Endothelial cell of umbilical vein (primary cell): Measurements from ENCODE around the gene PITPNM1. TPM values are rescaled to one million over a fixed set of nuclear protein-coding genes. Genes with fewer than 3 reads are reported as not detected.

Experiments used
- BruUV-seq: library from RNA; stranded (reverse); fragments of 400-500 nt; replicated peaks from 2 replicates; lab custom pipeline; 2021; lab: Mats Ljungman, UMichigan
- CTCF ChIA-PET: fragments of 300-600, 350-600 bp; sonication (Branson Sonifier 250); formaldehyde crosslinking; loops from one replicate; lab custom pipeline; 2021; ENCODE audit warnings: antibody characterized with exemption, inconsistent platforms; lab: Charles Lee
- POLR2A ChIA-PET: fragments of 300-600, 350-600 bp; sonication (Branson Sonifier 250); formaldehyde crosslinking; loops from one replicate; lab custom pipeline; 2021; ENCODE audit warnings: antibody characterized with exemption, inconsistent platforms; lab: Charles Lee
- DNase-seq: peaks from one replicate; pipeline ENCODE4 v3.0.0-alpha.2; 2011; ENCODE audit warnings: low read depth, low spot score
- FAIRE-seq: peaks from 2 replicates; lab custom pipeline; 2011; peaks lifted over from hg19 to GRCh38; lab: Jason Lieb, UNC
- H2AFZ ChIP-seq: 2 replicates; pipeline ENCODE4 v1.6.0; 2012; ENCODE audit warnings: low read depth, low read length, control low read depth, inconsistent platforms
- H3K27ac ChIP-seq: 2 replicates; pipeline ENCODE4 v1.5.1; 2011; ENCODE audit warnings: low read depth, mild to moderate bottlenecking, control low read depth, low read length, moderate library complexity; ENCODE audit not compliant: insufficient read depth
- H3K27me3 ChIP-seq, 2 experiments: 2 replicates each; pipeline versions ENCODE4 v1.6.0 to v1.6.1; 2011; ENCODE audit warnings: low read length in 2 of 2, mixed read lengths in 1 of 2; ENCODE audit not compliant: control insufficient read depth in 2 of 2, insufficient read depth in 2 of 2
- H3K36me3 ChIP-seq, 2 experiments: 2 replicates in 1 of 2; 3 replicates in 1 of 2; pipeline ENCODE4 v1.5.1; 2011; ENCODE audit warnings: low read length in 2 of 2, mild to moderate bottlenecking in 1 of 2, moderate library complexity in 1 of 2; ENCODE audit not compliant: control insufficient read depth in 2 of 2, insufficient read depth in 2 of 2; ENCODE audit errors: extremely low read depth in 1 of 2
- H3K4me1 ChIP-seq: 3 replicates; pipeline ENCODE4 v1.5.1; 2011; ENCODE audit warnings: mild to moderate bottlenecking, low read length; ENCODE audit not compliant: control insufficient read depth, insufficient read depth; ENCODE audit errors: extremely low read depth
- H3K4me2 ChIP-seq: 2 replicates; pipeline ENCODE4 v1.6.1; 2011; ENCODE audit warnings: low read length, control low read depth, mixed read lengths; ENCODE audit not compliant: insufficient read depth
- H3K4me3 ChIP-seq, 3 experiments: fragments of 200-600 bp in 1 of 3; sonication (generic), shearing (Covaris generic) in 1 of 3; replicated peaks in 1 of 3; 2 replicates each; pipeline ENCODE4 v1.5.1; 2011 to 2016; ENCODE audit warnings: control low read depth in 3 of 3, low read length in 3 of 3, mild to moderate bottlenecking in 2 of 3, inconsistent platforms in 1 of 3, low read depth in 1 of 3, moderate library complexity in 1 of 3; ENCODE audit not compliant: insufficient read depth in 1 of 3
- H3K79me2 ChIP-seq: 2 replicates; pipeline ENCODE4 v1.6.0; 2012; ENCODE audit warnings: low read length, inconsistent platforms; ENCODE audit not compliant: control insufficient read depth, insufficient read depth
- H3K9ac ChIP-seq: replicated peaks from 2 replicates; pipeline ENCODE3; 2011; ENCODE audit warnings: low read length, control low read depth; ENCODE audit not compliant: insufficient read depth; ENCODE audit errors: extremely low read depth
- H3K9me1 ChIP-seq: replicated peaks from 3 replicates; pipeline ENCODE4 v1.6.0; 2011; ENCODE audit warnings: mild to moderate bottlenecking, low read length; ENCODE audit not compliant: control insufficient read depth, insufficient read depth; ENCODE audit errors: extremely low read depth
- H3K9me3 ChIP-seq: replicated peaks from 2 replicates; pipeline ENCODE4 v1.5.1; 2012; ENCODE audit warnings: low read length, inconsistent platforms; ENCODE audit not compliant: control insufficient read depth, insufficient read depth
- H4K20me1 ChIP-seq: replicated peaks from 2 replicates; pipeline ENCODE3; 2011; ENCODE audit warnings: mild to moderate bottlenecking, low read length; ENCODE audit not compliant: control insufficient read depth, insufficient read depth; ENCODE audit errors: extremely low read depth
- EZH2 ChIP-seq: IDR thresholded peaks from 2 replicates; pipeline ENCODE4 v1.6.1; 2012; ENCODE audit warnings: borderline replicate concordance, low read depth, mild to moderate bottlenecking, moderate library complexity, low read length, inconsistent platforms; ENCODE audit not compliant: severe bottlenecking
- FOS ChIP-seq: IDR thresholded peaks from 2 replicates; pipeline ENCODE4 v1.6.1; 2011; ENCODE audit warnings: mild to moderate bottlenecking, low read length, moderate library complexity, borderline replicate concordance; ENCODE audit not compliant: insufficient read depth
- GATA2 ChIP-seq: IDR thresholded peaks from 2 replicates; pipeline ENCODE4 v1.7.0; 2011; ENCODE audit warnings: low read depth, mild to moderate bottlenecking, moderate library complexity, mixed read lengths, low read length; ENCODE audit not compliant: insufficient read length, insufficient read depth
- JUN ChIP-seq: IDR thresholded peaks from 2 replicates; pipeline ENCODE4 v1.6.1; 2011; ENCODE audit warnings: borderline replicate concordance, low read depth; ENCODE audit not compliant: insufficient read length, insufficient read depth
- MYC ChIP-seq: IDR thresholded peaks from one replicate; pipeline ENCODE4 v1.6.1; 2011; ENCODE audit warnings: mild to moderate bottlenecking, low read depth, low read length
- POLR2A ChIP-seq: IDR thresholded peaks from 2 replicates; pipeline ENCODE4 v1.6.1; 2012; ENCODE audit warnings: low read depth, mild to moderate bottlenecking, control low read depth, low read length
- POLR2AphosphoS5 ChIP-seq: IDR thresholded peaks from 2 replicates; pipeline ENCODE4 v1.6.1; 2012; ENCODE audit warnings: low read depth, mild to moderate bottlenecking, control low read depth, low read length, moderate library complexity; ENCODE audit not compliant: insufficient read depth
- dilution Hi-C: fragments of 300-500 bp; cut with MboI; formaldehyde crosslinking; loops from one replicate; pipeline ENCODE4 v1.15.0; 2019; ENCODE audit warnings: low sequenced_read_pairs; ENCODE audit not compliant: extremely low pct_ligation_motif_present
- intact Hi-C: fragments of 100-400 bp; cut with micrococcal nuclease; formaldehyde crosslinking; loops from one replicate; pipeline ENCODE4 v1.10.0; 2022
- polyA plus RNA-seq, 4 experiments: library from polyadenylated mRNA; depleted of rRNA in 3 of 4; stranded (reverse) in 3 of 4; unstranded in 1 of 4; fragments of >200 nt; gene quantifications; 2 replicates each; pipeline versions ENCODE4 v1.2.1 to v1.2.3, GENCODE V29; 2011 to 2012; ENCODE audit warnings: missing spikeins in 1 of 4
- total RNA-seq: library from RNA; stranded (reverse); gene quantifications from 2 replicates; pipeline ENCODE4 v1.2.3, GENCODE V29; 2021
- TF ChIP-seq, protein P1 (sequence below), 2 donors: IDR thresholded peaks; 1 replicate in 1 of 2; 2 replicates in 1 of 2; pipeline ENCODE4 v1.5.1; 2011; ENCODE audit warnings: low read length in 2 of 2, mild to moderate bottlenecking in 2 of 2, moderate library complexity in 2 of 2, control low read depth in 1 of 2, inconsistent platforms in 1 of 2, low read depth in 1 of 2; ENCODE audit not compliant: insufficient read depth in 1 of 2; ENCODE audit errors: extremely low read depth in 1 of 2
- TF ChIP-seq, protein P2 (sequence below): IDR thresholded peaks from 2 replicates; pipeline ENCODE4 v1.6.1; 2011; ENCODE audit not compliant: insufficient read depth, insufficient read length

Gene PITPNM1
- total and polyA plus RNA-seq, 2 donors (not counting 3 experiments of a cell fraction or from before 2014, with no cell fraction given), result 16.5 to 26.4 TPM

DNA sequence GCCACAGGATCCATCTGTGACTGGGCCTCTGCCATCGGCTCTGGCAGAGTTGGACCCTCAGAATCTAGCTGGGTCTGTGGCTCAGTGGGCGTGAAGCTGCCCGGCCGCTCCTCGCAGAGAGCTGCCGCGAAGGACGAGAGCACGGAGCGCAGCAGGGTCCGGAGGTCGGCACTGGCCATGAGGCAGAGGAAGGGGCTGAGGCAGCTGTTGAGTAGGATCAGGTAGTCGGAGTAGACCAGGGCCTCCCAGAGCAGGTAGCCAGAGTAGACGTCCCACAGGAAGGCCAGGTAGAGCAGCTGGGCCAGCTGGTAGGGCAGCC is 53.5 kb downstream of the PITPNM1 start:
- DNase-seq (no peak), FAIRE-seq (no peak)
- Histone ChIP-seq H3K9me1 (no peaks in the 10 kb centered on the region), H3K36me3 (no peaks in the 10 kb centered on the region), H2AFZ (peak overlapping the region; percentile 97), H3K4me1 (peaks cover 7% of the 10 kb centered on the region), H3K9me3 (no peaks in the 10 kb centered on the region), H3K4me3 (no peak overlapping the region), H3K9ac (no peak overlapping the region), H4K20me1 (no peaks in the 10 kb centered on the region), H3K27ac (no peak overlapping the region), H3K4me2 (no peak overlapping the region), H3K27me3 (no peaks in the 10 kb centered on the region), H3K79me2 (no peaks in the 10 kb centered on the region)
- dilution Hi-C loops (no loop called here), intact Hi-C loops (no loop called here)
- ChIA-PET POLR2A (interaction anchor here (1.5 kb wide), 1 partner anchor 9 kb away, joined by 4 read pairs; no protein-coding TSS in a partner anchor), CTCF (interaction anchor here (0.8 to 1.4 kb wide), 9 partner anchors 8 to 208 kb away, joined by 3 to 10 read pairs (median 4); partner anchors contain the start of genes AIP, CORO1B, PPP1CA and RAD9A)
- TF ChIP-seq POLR2AphosphoS5 (no peak), POLR2A (no peak), GATA2 (no peak), FOS (no peak), EZH2 (no peak), MYC (no peak), JUN (no peak)
- TF ChIP-seq, protein P1, sequence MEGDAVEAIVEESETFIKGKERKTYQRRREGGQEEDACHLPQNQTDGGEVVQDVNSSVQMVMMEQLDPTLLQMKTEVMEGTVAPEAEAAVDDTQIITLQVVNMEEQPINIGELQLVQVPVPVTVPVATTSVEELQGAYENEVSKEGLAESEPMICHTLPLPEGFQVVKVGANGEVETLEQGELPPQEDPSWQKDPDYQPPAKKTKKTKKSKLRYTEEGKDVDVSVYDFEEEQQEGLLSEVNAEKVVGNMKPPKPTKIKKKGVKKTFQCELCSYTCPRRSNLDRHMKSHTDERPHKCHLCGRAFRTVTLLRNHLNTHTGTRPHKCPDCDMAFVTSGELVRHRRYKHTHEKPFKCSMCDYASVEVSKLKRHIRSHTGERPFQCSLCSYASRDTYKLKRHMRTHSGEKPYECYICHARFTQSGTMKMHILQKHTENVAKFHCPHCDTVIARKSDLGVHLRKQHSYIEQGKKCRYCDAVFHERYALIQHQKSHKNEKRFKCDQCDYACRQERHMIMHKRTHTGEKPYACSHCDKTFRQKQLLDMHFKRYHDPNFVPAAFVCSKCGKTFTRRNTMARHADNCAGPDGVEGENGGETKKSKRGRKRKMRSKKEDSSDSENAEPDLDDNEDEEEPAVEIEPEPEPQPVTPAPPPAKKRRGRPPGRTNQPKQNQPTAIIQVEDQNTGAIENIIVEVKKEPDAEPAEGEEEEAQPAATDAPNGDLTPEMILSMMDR (IDR thresholded peaks at IDR 0.05; ENCODE audit: extremely low read depth in 1 of 2, insufficient read depth in 1 of 2, low read depth in 1 of 2, low read length in 2 of 2), result no peak
- TF ChIP-seq, protein P2, sequence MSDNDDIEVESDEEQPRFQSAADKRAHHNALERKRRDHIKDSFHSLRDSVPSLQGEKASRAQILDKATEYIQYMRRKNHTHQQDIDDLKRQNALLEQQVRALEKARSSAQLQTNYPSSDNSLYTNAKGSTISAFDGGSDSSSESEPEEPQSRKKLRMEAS, result no peak
- BruUV-seq, result no TSS peak
